Measurements from ENCODE around the gene PRKN.

DNA sequence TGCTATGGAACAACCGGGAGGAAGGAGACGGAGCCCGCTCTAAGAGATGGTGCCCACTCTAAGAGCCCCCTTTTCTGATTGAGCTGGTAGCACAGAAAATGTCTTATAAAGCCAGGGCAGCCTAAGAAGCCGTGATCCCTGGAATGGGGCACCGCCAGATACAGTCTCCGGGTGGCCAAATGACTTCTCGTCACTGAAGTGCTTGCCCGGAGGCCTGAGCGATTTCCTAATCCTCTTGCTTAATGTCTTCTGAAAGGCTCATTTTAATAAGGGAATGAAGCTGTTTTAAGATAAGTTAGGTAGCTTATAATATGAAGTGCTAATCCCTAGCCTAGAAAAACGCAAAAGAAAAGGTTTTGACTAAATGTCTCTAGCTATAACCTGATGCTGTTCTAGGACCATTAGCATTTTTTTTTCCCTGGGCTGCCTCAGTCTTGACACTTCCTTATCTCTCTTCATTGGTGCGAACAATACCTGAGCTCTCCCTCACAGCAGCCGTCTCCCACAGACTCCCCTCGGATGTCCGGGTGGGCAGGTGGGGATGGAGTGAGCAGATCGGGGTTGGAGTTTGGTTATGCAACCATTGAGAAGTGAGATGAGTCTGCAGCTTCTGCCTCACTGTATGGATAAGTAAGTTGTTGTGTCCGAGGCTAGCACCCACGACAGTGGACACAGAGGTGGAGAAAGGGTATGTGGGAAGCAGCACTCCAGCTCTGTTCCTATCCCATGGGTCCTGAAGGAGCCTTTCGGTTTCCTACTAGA is 894.3 kb downstream of the PRKN start:
- TF ChIP-seq CTCF (IDR thresholded peaks at IDR 0.05) (no peak), POLR2A (IDR thresholded peaks at IDR 0.05) (no peak)

Measured in tibial nerve (tissue), 3 donors.